ENCODE results near the gene OTUD6A. TPM values are rescaled to one million over a fixed set of nuclear protein-coding genes. Genes with fewer than 3 reads are reported as not detected.
A peak's percentile ranks its signal among the peaks of the same experiment; 100 is the strongest.

Gene OTUD6A
- total and polyA plus RNA-seq, 9 of the 15 experiments (the other 6 are each of a cell fraction or from before 2014, with no cell fraction given) = not detected

DNA sequence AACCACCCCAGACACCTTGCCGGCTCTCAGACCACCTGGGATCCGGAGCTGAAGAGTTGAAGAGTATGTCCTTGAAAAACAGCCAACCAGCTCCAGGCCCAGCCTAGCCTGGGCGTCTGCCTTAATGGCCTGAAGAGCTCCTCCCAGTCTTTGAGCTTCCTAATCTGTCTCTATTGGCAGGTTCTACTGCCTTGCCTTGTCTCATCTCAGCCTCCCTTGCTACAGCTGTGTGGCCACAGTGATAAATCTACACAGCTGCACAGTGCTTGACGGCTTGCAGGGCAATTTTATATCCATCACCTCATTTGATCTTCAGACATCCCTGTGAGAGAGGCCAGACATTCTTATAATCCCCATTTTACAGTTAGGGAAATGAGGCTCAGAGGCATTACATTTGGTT, 32.4 kb upstream of the OTUD6A start:
- H3K36me3 ChIP-seq (ENCODE audit: control insufficient read depth, insufficient read depth, low read length) = no peaks in the 10 kb centered on the region
- ATAC-seq (no peak), FAIRE-seq (no peak), DNase-seq (ENCODE audit: extremely low read depth in 1 of 4, low spot score in 3 of 4) (no peak)
- H3K9ac ChIP-seq (ENCODE audit: insufficient read depth in 1 of 2, low read depth in 2 of 2, low read length in 2 of 2) = no peak overlapping the region
- intact Hi-C loops (cut with micrococcal nuclease) (loop anchor here (1.0 to 10.0 kb wide), 4 partner anchors 405 to 605 kb away; no protein-coding TSS in a partner anchor), in situ Hi-C loops (cut with MboI) (loop anchor here (5.0 to 25.0 kb wide), 2 partner anchors 67 to 493 kb away; no protein-coding TSS in a partner anchor)
- WGBS (ENCODE audit: insufficient coverage, low coverage, missing lambda C conversion rate) = 0% methylated on average over 4 of the region's 4 CpGs
- no peaks in the 10 kb centered on the region for H3K79me2 ChIP-seq (ENCODE audit: control insufficient read depth, insufficient read depth, low read length)
- H3K4me2 ChIP-seq (ENCODE audit: insufficient read depth, low read length) = no peak overlapping the region
- no peak overlapping the region for H3K27ac ChIP-seq (ENCODE audit: extremely low read depth, low read depth, low read length)
- POLR2A ChIA-PET = interaction anchor here (0.6 kb wide), 1 partner anchor 27 kb away, joined by 3 read pairs; no protein-coding TSS in a partner anchor
- CTCF ChIA-PET (ENCODE audit: low intra/inter-chr PET ratio) = interaction anchor here (1.0 kb wide), 1 partner anchor 611 kb away, joined by 3 read pairs; no protein-coding TSS in a partner anchor
- TF ChIP-seq PKNOX1 (IDR thresholded peaks at IDR 0.05) = no peak
- H3K9me1 ChIP-seq (ENCODE audit: control insufficient read depth, insufficient read depth, low read length) = no peaks in the 10 kb centered on the region
- H3K27me3 ChIP-seq (ENCODE audit: control insufficient read depth in 2 of 2, insufficient read depth in 2 of 2, low read length in 2 of 2) = no peaks in the 10 kb centered on the region
- no TSS peak for BruUV-seq (replicated peaks)
- H2AFZ ChIP-seq (ENCODE audit: low read depth, low read length) = no peak overlapping the region
- no peaks in the 10 kb centered on the region for H3K9me3 ChIP-seq (replicated peaks; ENCODE audit: control insufficient read depth, insufficient read depth, low read depth, low read length)
- no peaks in the 10 kb centered on the region for H3K4me1 ChIP-seq (replicated peaks in 1 of 2; ENCODE audit: control insufficient read depth in 2 of 2, insufficient read depth in 2 of 2, low read length in 2 of 2)
- H3K4me3 ChIP-seq = no peak overlapping the region
- no peaks in the 10 kb centered on the region; the same call in 1 of the 2 replicates for H4K20me1 ChIP-seq (replicated peaks; ENCODE audit: control insufficient read depth, insufficient read depth, low read length)

- no peak overlapping the region for H2AFZ ChIP-seq (ENCODE audit: low read depth, low read length)
- peak; percentile 91 for FAIRE-seq
- H3K9me3 ChIP-seq (replicated peaks; ENCODE audit: control insufficient read depth, insufficient read depth, low read depth, low read length) = no peaks in the 10 kb centered on the region
- H3K79me2 ChIP-seq (ENCODE audit: control insufficient read depth, insufficient read depth, low read length) = no peaks in the 10 kb centered on the region
- in situ Hi-C loops (cut with MboI) = loop anchor here (5.0 to 25.0 kb wide), 2 partner anchors 67 to 493 kb away; no protein-coding TSS in a partner anchor
- DNase-seq (ENCODE audit: extremely low read depth in 1 of 4, low spot score in 3 of 4) = peak; percentile 47 to 65 (median 56)
- ChIA-PET CTCF (ENCODE audit: low intra/inter-chr PET ratio) (interaction anchor here (1.0 kb wide), 2 partner anchors 537 to 611 kb away, joined by 3 read pairs; no protein-coding TSS in a partner anchor), POLR2A (no interaction called here)
- no peak overlapping the region for H3K4me2 ChIP-seq (ENCODE audit: insufficient read depth, low read length)
- H3K27me3 ChIP-seq (ENCODE audit: control insufficient read depth in 2 of 2, insufficient read depth in 2 of 2, low read length in 2 of 2) = no peaks in the 10 kb centered on the region
- H3K9me1 ChIP-seq (ENCODE audit: control insufficient read depth, insufficient read depth, low read length) = no peaks in the 10 kb centered on the region
- no peaks in the 10 kb centered on the region for H3K4me1 ChIP-seq (replicated peaks in 1 of 2; ENCODE audit: control insufficient read depth in 2 of 2, insufficient read depth in 2 of 2, low read length in 2 of 2)
- H4K20me1 ChIP-seq (replicated peaks; ENCODE audit: control insufficient read depth, insufficient read depth, low read length) = no peaks in the 10 kb centered on the region; the same call in 1 of the 2 replicates
- no peak overlapping the region for H3K4me3 ChIP-seq
- intact Hi-C loops (cut with micrococcal nuclease) = loop anchor here (1.0 to 10.0 kb wide), 4 partner anchors 404 to 606 kb away; no protein-coding TSS in a partner anchor
- BruUV-seq (replicated peaks) = no TSS peak
- H3K27ac ChIP-seq (ENCODE audit: extremely low read depth, low read depth, low read length) = no peak overlapping the region
- no peaks in the 10 kb centered on the region for H3K36me3 ChIP-seq (ENCODE audit: control insufficient read depth, insufficient read depth, low read length)
- 0% methylated on average over 4 of the region's 4 CpGs for WGBS (ENCODE audit: insufficient coverage, low coverage, missing lambda C conversion rate)
- no peak overlapping the region for H3K9ac ChIP-seq (ENCODE audit: insufficient read depth in 1 of 2, low read depth in 2 of 2, low read length in 2 of 2)
- ATAC-seq = peak; percentile 82
- TF ChIP-seq, protein P1, sequence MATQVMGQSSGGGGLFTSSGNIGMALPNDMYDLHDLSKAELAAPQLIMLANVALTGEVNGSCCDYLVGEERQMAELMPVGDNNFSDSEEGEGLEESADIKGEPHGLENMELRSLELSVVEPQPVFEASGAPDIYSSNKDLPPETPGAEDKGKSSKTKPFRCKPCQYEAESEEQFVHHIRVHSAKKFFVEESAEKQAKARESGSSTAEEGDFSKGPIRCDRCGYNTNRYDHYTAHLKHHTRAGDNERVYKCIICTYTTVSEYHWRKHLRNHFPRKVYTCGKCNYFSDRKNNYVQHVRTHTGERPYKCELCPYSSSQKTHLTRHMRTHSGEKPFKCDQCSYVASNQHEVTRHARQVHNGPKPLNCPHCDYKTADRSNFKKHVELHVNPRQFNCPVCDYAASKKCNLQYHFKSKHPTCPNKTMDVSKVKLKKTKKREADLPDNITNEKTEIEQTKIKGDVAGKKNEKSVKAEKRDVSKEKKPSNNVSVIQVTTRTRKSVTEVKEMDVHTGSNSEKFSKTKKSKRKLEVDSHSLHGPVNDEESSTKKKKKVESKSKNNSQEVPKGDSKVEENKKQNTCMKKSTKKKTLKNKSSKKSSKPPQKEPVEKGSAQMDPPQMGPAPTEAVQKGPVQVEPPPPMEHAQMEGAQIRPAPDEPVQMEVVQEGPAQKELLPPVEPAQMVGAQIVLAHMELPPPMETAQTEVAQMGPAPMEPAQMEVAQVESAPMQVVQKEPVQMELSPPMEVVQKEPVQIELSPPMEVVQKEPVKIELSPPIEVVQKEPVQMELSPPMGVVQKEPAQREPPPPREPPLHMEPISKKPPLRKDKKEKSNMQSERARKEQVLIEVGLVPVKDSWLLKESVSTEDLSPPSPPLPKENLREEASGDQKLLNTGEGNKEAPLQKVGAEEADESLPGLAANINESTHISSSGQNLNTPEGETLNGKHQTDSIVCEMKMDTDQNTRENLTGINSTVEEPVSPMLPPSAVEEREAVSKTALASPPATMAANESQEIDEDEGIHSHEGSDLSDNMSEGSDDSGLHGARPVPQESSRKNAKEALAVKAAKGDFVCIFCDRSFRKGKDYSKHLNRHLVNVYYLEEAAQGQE (IDR thresholded peaks at IDR 0.05; ENCODE audit: borderline replicate concordance) = peak; percentile 39; the same call in 1 of the 2 replicates
- TF ChIP-seq, protein P1 (CRISPR knock-in tag; IDR thresholded peaks at IDR 0.05; ENCODE audit: low read depth) = no peak
- no peak for TF ChIP-seq CBX3 (IDR thresholded peaks at IDR 0.05; ENCODE audit: borderline replicate concordance in 1 of 2, low read length in 2 of 2)
Observed at GRCh38 chrX:70030301-70030767, 31.9 kb upstream of the OTUD6A start.
